HCT116 (cell line): ENCODE measurements around the gene DHRS7B. TPM values are rescaled to one million over a fixed set of nuclear protein-coding genes. Genes with fewer than 3 reads are reported as not detected.
A peak's percentile ranks its signal among the peaks of the same experiment; 100 is the strongest.

Source experiments
- ATAC-seq: fragments of 200-7000 bp; cut with Tn5 transposase; 2 replicates; pipeline ENCODE4 v1.9.1; 2020; ENCODE audit warnings: mild to moderate bottlenecking, moderate library complexity
- BruUV-seq: library from RNA; stranded (reverse); fragments of 400-500 nt; replicated peaks from 2 replicates; lab custom pipeline; 2021; lab: Mats Ljungman, UMichigan
- CTCF ChIA-PET: fragments of 300-600 bp; sonication (Branson Sonifier 250); formaldehyde crosslinking; loops from one replicate; lab custom pipeline; 2021; ENCODE audit warnings: antibody characterized with exemption; lab: Charles Lee
- POLR2A ChIA-PET: fragments of 300-600, 350-600 bp; sonication (Branson Sonifier 250); formaldehyde crosslinking; loops from one replicate; lab custom pipeline; 2021; ENCODE audit warnings: antibody characterized with exemption; lab: Charles Lee
- RAD21 ChIA-PET, 2 experiments: fragments of 300-600 bp; sonication (Branson Sonifier 250); formaldehyde crosslinking; loops; one replicate each; lab custom pipeline; 2023; ENCODE audit warnings: low total read pairs in 2 of 2; ENCODE audit not compliant: uncharacterized antibody in 2 of 2, unreplicated experiment in 2 of 2, low non-redundant PET in 1 of 2; lab: Charles Lee
- DNase-seq: peaks from one replicate; pipeline ENCODE4 v3.0.0-alpha.2; 2010; ENCODE audit warnings: low read depth, low spot score
- H2AFZ ChIP-seq: fragments of 200-600 bp; shearing (Covaris generic), sonication (generic); 2 replicates; pipeline ENCODE4 v1.6.1; 2017; ENCODE audit warnings: low read depth, mixed run types, mixed read lengths, antibody characterized with exemption, low read length; ENCODE audit not compliant: poor library complexity, severe bottlenecking
- H3K27ac ChIP-seq: 2 replicates; pipeline ENCODE4 v1.5.1; 2012; ENCODE audit warnings: low read depth, low read length
- H3K27me3 ChIP-seq: fragments of 200-600 bp; sonication (generic); 2 replicates; pipeline ENCODE4 v1.6.1; 2016; ENCODE audit warnings: mixed run types, low read length, mixed read lengths; ENCODE audit not compliant: insufficient read depth
- H3K36me3 ChIP-seq, 2 experiments: fragments of 200-500 bp in 1 of 2; fragments of 200-600 bp in 1 of 2; sonication (Bioruptor generic) in 1 of 2; sonication (generic) in 1 of 2; 2 replicates each; pipeline versions ENCODE4 v1.5.1 to v1.6.1; 2014 to 2016; ENCODE audit warnings: low read length in 2 of 2, inconsistent platforms in 1 of 2, mixed read lengths in 1 of 2, mixed run types in 1 of 2; ENCODE audit not compliant: insufficient read depth in 2 of 2, control insufficient read depth in 1 of 2
- H3K4me1 ChIP-seq, 2 experiments: fragments of 200-600 bp in 1 of 2; sonication (generic) in 1 of 2; 2 replicates each; pipeline versions ENCODE4 v1.5.1 to v1.6.1; 2012 to 2017; ENCODE audit warnings: low read length in 2 of 2, inconsistent platforms in 1 of 2, mild to moderate bottlenecking in 1 of 2, mixed read lengths in 1 of 2, mixed run types in 1 of 2, moderate library complexity in 1 of 2; ENCODE audit not compliant: insufficient read depth in 2 of 2, control insufficient read depth in 1 of 2
- H3K4me2 ChIP-seq: fragments of 200-600 bp; sonication (generic); 2 replicates; pipeline ENCODE4 v1.6.1; 2017; ENCODE audit warnings: mixed run types, low read length, mixed read lengths
- H3K4me3 ChIP-seq, 2 experiments: fragments of 200-600 bp in 1 of 2; sonication (generic) in 1 of 2; replicated peaks in 1 of 2; 2 replicates each; pipeline ENCODE4 v1.5.1; 2011 to 2016; ENCODE audit warnings: low read length in 2 of 2, control low read depth in 1 of 2, low read depth in 1 of 2, mild to moderate bottlenecking in 1 of 2, mixed read lengths in 1 of 2, mixed run types in 1 of 2
- H3K79me2 ChIP-seq: fragments of 200-600 bp; sonication (generic); 2 replicates; pipeline ENCODE4 v1.6.1; 2017; ENCODE audit warnings: mild to moderate bottlenecking, mixed run types, low read length, moderate library complexity, mixed read lengths; ENCODE audit not compliant: insufficient read depth
- H3K9ac ChIP-seq: fragments of 200-600 bp; sonication (generic); 2 replicates; pipeline ENCODE4 v1.6.1; 2016; ENCODE audit warnings: low read length, mixed read lengths
- H3K9me2 ChIP-seq: fragments of 200-600 bp; sonication (generic), shearing (Covaris generic); 2 replicates; pipeline ENCODE4 v1.6.1; 2017; ENCODE audit warnings: mixed run types, mild to moderate bottlenecking, moderate library complexity; ENCODE audit not compliant: insufficient read depth
- H3K9me3 ChIP-seq, 2 experiments: fragments of 200-500 bp in 1 of 2; fragments of 200-600 bp in 1 of 2; sonication (Bioruptor generic) in 1 of 2; sonication (generic) in 1 of 2; 2 replicates each; pipeline ENCODE4 v1.6.1; 2014 to 2017; ENCODE audit warnings: low read length in 2 of 2, mixed read lengths in 2 of 2, inconsistent platforms in 1 of 2, low read depth in 1 of 2, mild to moderate bottlenecking in 1 of 2, mixed run types in 1 of 2, moderate library complexity in 1 of 2; ENCODE audit not compliant: control insufficient read depth in 1 of 2, insufficient read depth in 1 of 2
- H4K20me1 ChIP-seq: fragments of 200-600 bp; sonication (generic), shearing (Covaris generic); 2 replicates; pipeline ENCODE4 v1.6.1; 2017; ENCODE audit warnings: mixed run types, mild to moderate bottlenecking, moderate library complexity; ENCODE audit not compliant: insufficient read depth
- ATF3 ChIP-seq: IDR thresholded peaks from 2 replicates; pipeline ENCODE4 v1.6.1; 2012
- CTCF ChIP-seq, 3 experiments: fragments of 200-600 bp in 1 of 3; sonication (generic) in 1 of 3; IDR thresholded peaks in 2 of 3; conservative IDR thresholded peaks in 1 of 3; 2 replicates each; pipeline ENCODE4 v1.5.1; 2012 to 2017; ENCODE audit warnings: low read depth in 2 of 3, low read length in 2 of 3, antibody characterized with exemption in 1 of 3, borderline replicate concordance in 1 of 3, control low read depth in 1 of 3, mild to moderate bottlenecking in 1 of 3, mixed read lengths in 1 of 3, mixed run types in 1 of 3, moderate library complexity in 1 of 3; ENCODE audit not compliant: insufficient read depth in 1 of 3
- EZH2 ChIP-seq: fragments of 200-600 bp; sonication (generic); IDR thresholded peaks from 2 replicates; pipeline ENCODE4 v1.6.1; 2017; ENCODE audit warnings: antibody characterized with exemption, mixed run types
- FOSL1 ChIP-seq: IDR thresholded peaks from 2 replicates; pipeline ENCODE4 v1.6.1; 2012; ENCODE audit warnings: low read depth
- SIN3A ChIP-seq: IDR thresholded peaks from 2 replicates; pipeline ENCODE4 v1.6.1; 2012; ENCODE audit warnings: low read depth
- TCF7L2 ChIP-seq: IDR thresholded peaks from 2 replicates; pipeline ENCODE4 v1.7.0; 2011; ENCODE audit warnings: borderline replicate concordance, inconsistent platforms; ENCODE audit not compliant: insufficient read depth, insufficient read length; ENCODE audit errors: extremely low read depth
- ZBTB33 ChIP-seq: IDR thresholded peaks from 2 replicates; pipeline ENCODE4 v1.6.1; 2011; ENCODE audit warnings: mild to moderate bottlenecking, low read length, moderate library complexity; ENCODE audit not compliant: insufficient replicate concordance; ENCODE audit errors: extremely low read depth
- ZFX ChIP-seq: fragments of 450-650 bp; IDR thresholded peaks from 2 replicates; pipeline ENCODE4 v1.6.1; 2017
- intact Hi-C: fragments of 100-400 bp; cut with micrococcal nuclease; formaldehyde crosslinking; loops from 2 replicates; pipeline ENCODE4 v1.10.0; 2022
- total RNA-seq: library from RNA; stranded (reverse); gene quantifications from one replicate; pipeline ENCODE4 v1.2.1, GENCODE V29; 2021; ENCODE audit not compliant: unreplicated experiment

The DHRS7B gene
- total RNA-seq, 1 experiment from 2014 or later, result 19.6 TPM

- POLR2A ChIA-PET, result interaction anchor here (0.7 kb wide), 1 partner anchor 21 kb away, joined by 3 read pairs; no protein-coding TSS in a partner anchor
- RAD21 ChIA-PET, result no interaction called here
- H3K27ac ChIP-seq, result peak overlapping the region; percentile 87
- no peak for DNase-seq
- H3K79me2 ChIP-seq, result peaks cover 84% of the 10 kb centered on the region
- peak overlapping the region; percentile 99 for H3K9ac ChIP-seq
- H4K20me1 ChIP-seq, result peaks cover 8% of the 10 kb centered on the region; the same call in 1 of the 2 replicates
- H3K4me3 ChIP-seq, result peak overlapping the region; percentile 79 to 98
- H2AFZ ChIP-seq, result no peak overlapping the region
- intact Hi-C loops, result loop anchor here (5.0 kb wide), 1 partner anchor 173 kb away; the partner anchor contains the start of gene USP22
- peaks cover 17 to 27% of the 10 kb centered on the region in 2 experiments; a peak in 3 of 4 replicates for H3K4me1 ChIP-seq
- H3K27me3 ChIP-seq, result no peaks in the 10 kb centered on the region
- no peaks in the 10 kb centered on the region for H3K9me2 ChIP-seq
- peak; percentile 7 for ATAC-seq
- no peaks in the 10 kb centered on the region for H3K9me3 ChIP-seq
- H3K36me3 ChIP-seq, result peaks cover 2 to 13% of the 10 kb centered on the region in 2 experiments; a peak in 1 of 4 replicates
- BruUV-seq, result TSS peak; percentile 54
- TF ChIP-seq SIN3A (no peak), ZFX (peak; percentile 2; the same call in 1 of the 2 replicates)
- CTCF ChIA-PET, result no interaction called here
- H3K4me2 ChIP-seq, result peak overlapping the region; percentile 98
Measured at GRCh38 chr17:21214777-21215541, 88.2 kb downstream of the DHRS7B start.

GRCh38 chr17:21215935-21216334, 89.2 kb downstream of the DHRS7B start:
- Histone ChIP-seq H3K4me2 (peak overlapping the region; percentile 98), H3K9me3 (no peaks in the 10 kb centered on the region), H3K79me2 (peaks cover 75% of the 10 kb centered on the region), H3K4me3 (peak overlapping the region; percentile 5 to 98; a peak in 2 of 4 replicates), H2AFZ (no peak overlapping the region), H3K9ac (peak overlapping the region; percentile 27; the same call in 1 of the 2 replicates), H3K4me1 (peaks cover 17 to 27% of the 10 kb centered on the region in 2 experiments; a peak in 3 of 4 replicates), H4K20me1 (peaks cover 8% of the 10 kb centered on the region; the same call in 1 of the 2 replicates), H3K27ac (0 out of 2 replicates have a peak overlapping the region, but pooled peaks have one; percentile 22), H3K9me2 (no peaks in the 10 kb centered on the region), H3K27me3 (no peaks in the 10 kb centered on the region), H3K36me3 (peaks cover 0 to 3% of the 10 kb centered on the region in 2 experiments; a peak in 1 of 4 replicates)
- POLR2A ChIA-PET, result interaction anchor here (0.6 kb wide), 1 partner anchor 30 kb away, joined by 3 read pairs; no protein-coding TSS in a partner anchor
- no TSS peak for BruUV-seq
- DNase-seq (no peak), ATAC-seq (no peak)
- CTCF ChIA-PET, result no interaction called here
- RAD21 ChIA-PET, result no interaction called here
- intact Hi-C loops, result no loop called here
- TF ChIP-seq EZH2 (no peak), ZBTB33 (no peak), CTCF (IDR thresholded peaks at IDR 0.05 in 2 of 3, conservative IDR thresholded peaks at IDR 0.05 in 1 of 3; ENCODE audit: borderline replicate concordance in 1 of 3, insufficient read depth in 1 of 3, low read depth in 2 of 3, low read length in 2 of 3) (no peak), TCF7L2 (no peak), FOSL1 (no peak), ATF3 (no peak)
